Activated naive CD4-positive, alpha-beta T cell treated with Interleukin-2 at 50 U/mL for 16 hours (primary cell): ENCODE results near the gene CDH26.

Source experiments
- DNase-seq: peaks from one replicate; pipeline ENCODE4 v3.0.0-alpha.2; 2020

CDH26 gene

DNA sequence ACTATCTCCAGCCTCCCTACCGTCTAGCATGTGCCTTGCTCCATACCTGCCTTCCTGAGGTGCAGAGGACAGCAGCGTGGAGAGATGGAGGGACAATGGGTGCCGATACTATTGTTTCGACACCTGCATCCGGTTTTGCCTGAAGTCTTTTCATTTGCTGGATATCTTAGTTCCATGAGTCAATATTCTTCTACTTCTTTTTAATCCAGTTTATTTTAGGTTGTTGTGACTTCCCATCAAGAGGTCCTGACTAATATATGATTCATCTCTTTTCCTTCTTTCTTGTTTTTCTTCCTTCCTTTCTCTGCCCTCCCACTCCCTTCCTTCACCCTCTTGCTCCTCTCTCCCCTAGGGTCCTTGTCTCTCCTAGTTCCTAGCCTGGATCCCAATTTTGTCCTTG is 91.4 kb downstream of the CDH26 start:
- DNase-seq: no peak

- DNase-seq: no peak
Measured at GRCh38 chr20:60050193-60050947, 92.1 kb downstream of the CDH26 start.

DNA sequence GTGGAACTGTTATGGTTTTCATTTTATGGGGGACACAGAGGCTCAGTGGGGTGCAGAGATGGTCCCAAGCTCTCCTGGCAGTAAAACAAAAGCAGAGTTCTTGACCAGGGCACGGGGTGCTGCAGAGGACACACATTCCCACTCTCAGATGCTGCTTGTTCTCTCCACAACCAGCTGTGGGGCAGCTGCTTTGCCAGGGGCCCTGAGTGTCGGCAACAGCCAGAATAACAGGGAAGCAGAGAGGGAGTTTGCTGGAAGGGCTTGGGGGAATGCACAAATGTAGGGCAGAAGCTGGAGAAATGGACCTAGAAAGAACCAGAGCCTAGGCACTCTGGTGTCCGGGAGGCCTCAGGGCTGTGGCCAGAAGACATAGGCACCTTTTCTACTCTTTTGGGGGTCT is 93.7 kb downstream of the CDH26 start:
- no peak for DNase-seq

- no peak for DNase-seq
Measured at GRCh38 chr20:60052322-60052721, 94.1 kb downstream of the CDH26 start.

- no peak for DNase-seq
Measured at GRCh38 chr20:60053125-60053817, 95.0 kb downstream of the CDH26 start.

DNA sequence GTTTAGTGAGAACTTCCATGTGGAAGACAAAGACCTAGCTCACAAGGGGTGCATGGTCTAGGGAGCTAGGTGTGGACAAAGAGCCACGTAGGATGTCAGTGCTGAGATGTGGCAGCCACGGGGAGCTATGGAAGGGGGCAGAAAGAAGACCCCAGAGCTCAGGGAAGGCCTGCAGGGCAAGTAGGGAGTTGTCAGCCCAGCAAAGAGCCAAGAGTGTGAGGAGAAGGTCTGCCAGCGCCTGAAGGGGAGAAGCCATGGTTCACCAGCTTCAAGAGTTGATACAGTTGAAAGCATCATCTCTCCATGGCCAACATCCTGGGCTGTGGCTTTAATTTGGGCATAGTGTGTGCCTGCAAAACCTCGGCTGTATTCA is 95.6 kb downstream of the CDH26 start:
- no peak for DNase-seq

- no peak for DNase-seq
Measured at GRCh38 chr20:60054716-60055634, 96.8 kb downstream of the CDH26 start.

DNA sequence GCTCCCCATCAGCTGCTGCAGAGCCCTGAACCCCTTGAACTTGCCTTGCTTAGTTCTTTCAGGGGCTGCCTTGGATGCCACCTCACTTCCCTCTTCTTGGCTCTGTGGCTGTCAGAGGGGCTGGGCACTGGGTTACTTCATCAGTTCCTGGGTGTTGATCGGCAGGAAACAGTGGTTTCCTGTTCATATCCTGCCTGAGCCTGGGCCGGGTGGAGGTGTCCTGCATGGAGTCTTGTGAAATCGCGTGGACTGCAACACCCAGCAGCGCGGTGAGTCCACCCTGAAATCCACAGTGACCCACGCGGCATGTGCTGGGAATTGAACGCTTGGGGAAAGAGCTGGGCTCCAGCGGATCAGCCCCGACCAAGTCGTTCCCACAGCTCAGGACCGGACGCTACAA is 97.5 kb downstream of the CDH26 start:
- peak; percentile 39 for DNase-seq

- DNase-seq: peak; percentile 12
Measured at GRCh38 chr20:60056407-60057122, 98.3 kb downstream of the CDH26 start.

GRCh38 chr20:60057123-60057865 is 99.1 kb downstream of the CDH26 start:
- DNase-seq: peak; percentile 69

GRCh38 chr20:60057866-60058807 is 99.9 kb downstream of the CDH26 start:
- peak; percentile 30 for DNase-seq

DNA sequence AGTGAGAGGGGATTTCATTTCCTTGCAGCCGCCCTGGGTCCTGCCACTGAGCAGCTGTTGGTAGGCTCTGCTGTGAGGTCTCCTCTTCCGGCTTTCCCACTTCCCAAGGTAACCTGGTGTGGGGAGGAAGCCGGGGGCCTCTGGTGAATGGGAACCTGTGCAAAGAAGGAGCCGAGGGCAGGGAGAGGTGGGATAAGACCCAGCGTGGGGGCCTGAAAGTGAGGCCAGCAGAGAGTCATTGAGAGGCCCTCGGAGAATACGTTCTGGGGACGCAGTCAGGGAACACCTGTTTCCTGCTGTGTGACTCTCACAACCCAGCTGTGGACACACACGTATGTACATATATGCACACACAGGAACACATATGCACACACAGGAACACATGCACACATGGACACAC is 100.7 kb downstream of the CDH26 start:
- no peak for DNase-seq

DNA sequence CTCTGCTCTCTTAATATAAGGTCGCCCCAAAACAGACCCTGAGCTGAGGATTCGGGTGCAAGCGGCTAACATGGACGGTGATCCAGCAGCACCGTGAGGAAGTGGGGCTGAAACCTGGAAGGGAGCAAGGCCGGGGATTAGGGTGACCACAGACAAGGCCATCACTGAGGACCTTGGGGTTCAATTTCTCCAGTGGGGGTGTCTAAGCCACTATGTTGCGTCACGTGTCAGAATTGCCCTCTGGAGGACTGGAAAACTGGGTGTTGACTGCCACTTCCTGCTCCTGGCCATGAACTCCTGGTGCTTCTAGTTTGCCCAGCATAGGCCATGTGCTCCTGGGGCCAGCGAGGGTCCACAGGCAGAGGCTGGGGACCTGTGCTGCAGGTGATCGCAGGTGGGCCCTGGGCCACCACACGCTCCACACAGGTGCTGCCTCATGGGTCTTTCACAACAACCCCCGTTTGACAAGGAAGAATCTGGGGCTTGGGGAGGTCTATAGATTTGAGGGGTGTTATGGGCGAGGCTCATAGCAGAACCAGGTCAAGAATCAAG is 101.9 kb downstream of the CDH26 start:
- no peak for DNase-seq

GRCh38 chr20:60060593-60060992 is 102.4 kb downstream of the CDH26 start:
- DNase-seq: no peak

DNA sequence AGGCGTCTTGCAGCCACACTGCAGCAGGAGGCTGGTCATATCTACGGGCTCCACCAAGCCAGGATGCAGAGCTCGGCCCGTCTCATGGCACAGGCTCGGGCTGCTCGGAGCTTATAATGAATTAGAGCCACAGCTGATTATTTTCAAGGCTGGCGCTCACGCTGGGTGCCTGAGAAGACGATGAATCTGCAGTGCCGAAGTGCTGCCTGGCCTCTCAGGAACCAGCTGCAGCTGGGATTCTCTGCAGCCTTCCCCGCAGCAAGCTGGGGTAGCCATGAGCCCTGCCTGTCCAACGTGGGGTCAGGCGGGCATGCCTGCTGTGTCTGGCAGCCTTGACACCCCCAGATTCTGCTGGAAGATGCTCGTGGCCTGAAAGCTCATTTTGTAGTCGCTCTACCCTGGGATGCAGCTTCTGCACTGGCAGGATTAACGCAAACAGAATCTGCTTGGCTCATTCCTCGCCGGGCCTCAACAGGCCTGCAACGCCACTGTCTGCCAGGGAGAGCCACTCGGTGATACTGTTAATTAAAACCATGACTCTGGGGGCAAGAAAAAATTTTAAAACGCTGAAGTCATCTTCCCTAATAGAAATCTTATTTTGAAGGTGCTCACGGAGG is 104.3 kb downstream of the CDH26 start:
- no peak for DNase-seq

- DNase-seq: no peak
Measured at GRCh38 chr20:60063048-60063451, 104.8 kb downstream of the CDH26 start.

DNA sequence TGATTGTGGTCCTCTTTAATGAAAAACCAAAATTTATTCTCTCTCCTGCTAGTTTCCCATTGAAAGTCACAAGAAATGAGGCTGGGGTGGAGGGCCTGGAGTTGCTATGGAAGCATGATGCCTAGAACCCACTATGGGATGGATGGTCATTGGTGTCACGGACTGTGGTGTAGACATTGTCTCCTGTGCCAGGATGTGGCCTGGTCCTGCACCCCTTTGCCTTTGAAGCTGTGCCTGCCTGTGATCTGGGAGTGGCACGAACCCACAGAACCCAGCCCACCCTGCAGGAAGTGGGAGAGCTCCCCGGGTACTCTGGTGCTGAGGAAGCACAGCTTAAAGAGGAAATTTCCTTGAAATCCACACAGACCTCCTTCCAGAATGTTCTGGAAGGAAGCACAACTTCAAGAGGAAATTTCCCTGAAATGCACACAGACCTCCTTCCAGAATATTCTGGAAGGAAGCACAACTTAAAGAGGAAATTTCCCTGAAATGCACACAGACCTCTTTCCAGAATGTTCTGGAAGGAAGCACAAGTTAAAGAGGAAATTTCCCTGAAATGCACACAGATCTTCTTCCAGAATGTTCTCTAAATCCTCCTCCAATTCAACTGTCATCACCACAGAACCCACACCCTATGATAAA is 105.6 kb downstream of the CDH26 start:
- DNase-seq: no peak
